GM19043 (cell line): ENCODE results near the gene OR13D1.
"Not testable (repeated sequence)": the region's sequence is repeated elsewhere in the genome, so short reads cannot be mapped to it uniquely, and the experiment has no call there.

ENCODE experiments used
- ATAC-seq: cut with Tn5 transposase; IDR thresholded peaks from one replicate; pipeline ENCODE4 v1.9.1; 2021; ENCODE audit warnings: low read depth; ENCODE audit not compliant: unreplicated experiment

The OR13D1 gene, protein sequence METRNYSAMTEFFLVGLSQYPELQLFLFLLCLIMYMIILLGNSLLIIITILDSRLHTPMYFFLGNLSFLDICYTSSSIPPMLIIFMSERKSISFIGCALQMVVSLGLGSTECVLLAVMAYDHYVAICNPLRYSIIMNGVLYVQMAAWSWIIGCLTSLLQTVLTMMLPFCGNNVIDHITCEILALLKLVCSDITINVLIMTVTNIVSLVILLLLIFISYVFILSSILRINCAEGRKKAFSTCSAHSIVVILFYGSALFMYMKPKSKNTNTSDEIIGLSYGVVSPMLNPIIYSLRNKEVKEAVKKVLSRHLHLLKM

DNA sequence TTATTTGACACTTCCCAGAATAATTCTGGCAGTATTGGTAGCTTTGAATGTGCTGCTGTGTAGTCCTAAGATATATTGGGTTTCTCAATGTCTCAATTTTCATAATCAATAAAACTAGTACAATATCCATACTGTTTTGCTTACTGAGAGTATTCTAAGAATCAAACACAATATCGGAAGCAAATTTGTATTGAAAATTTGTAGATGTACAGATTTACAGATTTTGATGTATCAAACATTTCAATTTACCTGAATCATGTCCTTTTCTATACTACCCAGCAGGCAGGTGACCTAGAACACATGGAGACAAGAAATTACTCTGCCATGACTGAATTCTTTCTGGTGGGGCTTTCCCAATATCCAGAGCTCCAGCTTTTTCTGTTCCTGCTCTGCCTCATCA, at the start of gene OR13D1:
Gene OR13D1, plus strand, starts transcription at position 301 of the 400 bp plus-strand sequence. Its CDS starts 0 bp downstream, at position 301.
- no peak for ATAC-seq

DNA sequence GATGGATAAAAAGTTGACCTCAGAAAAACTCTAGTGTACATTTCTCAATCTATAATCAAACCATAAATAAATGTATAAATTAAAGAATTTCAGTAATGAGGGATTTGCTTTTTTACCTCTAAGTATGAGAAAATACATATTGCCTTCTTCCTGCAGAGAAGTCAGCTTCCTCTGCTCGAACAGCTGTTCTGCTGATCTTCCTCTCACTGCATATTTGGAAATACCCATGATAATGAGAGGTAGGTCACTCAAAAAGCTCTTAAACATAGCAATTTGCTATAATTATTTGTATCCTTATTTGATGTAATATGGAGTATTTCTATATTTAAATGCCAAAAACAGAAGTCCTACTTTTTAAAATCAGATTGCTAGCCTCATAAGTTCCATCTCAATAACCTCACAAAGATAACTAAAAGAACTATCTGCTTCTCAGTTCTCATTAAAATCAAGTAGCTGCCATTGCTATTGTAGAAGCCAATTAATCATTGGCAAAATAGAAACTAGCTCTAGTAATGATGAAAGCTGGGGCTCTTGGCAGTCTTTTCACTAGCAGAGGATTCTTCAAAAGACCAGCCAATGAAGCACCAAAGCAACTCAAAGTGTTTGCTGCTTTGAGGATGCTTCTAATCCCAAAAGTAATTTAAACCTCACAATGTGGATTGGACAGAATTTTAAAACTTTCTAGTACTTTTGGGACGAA, 35.7 kb upstream of the OR13D1 start:
- ATAC-seq: no peak

DNA sequence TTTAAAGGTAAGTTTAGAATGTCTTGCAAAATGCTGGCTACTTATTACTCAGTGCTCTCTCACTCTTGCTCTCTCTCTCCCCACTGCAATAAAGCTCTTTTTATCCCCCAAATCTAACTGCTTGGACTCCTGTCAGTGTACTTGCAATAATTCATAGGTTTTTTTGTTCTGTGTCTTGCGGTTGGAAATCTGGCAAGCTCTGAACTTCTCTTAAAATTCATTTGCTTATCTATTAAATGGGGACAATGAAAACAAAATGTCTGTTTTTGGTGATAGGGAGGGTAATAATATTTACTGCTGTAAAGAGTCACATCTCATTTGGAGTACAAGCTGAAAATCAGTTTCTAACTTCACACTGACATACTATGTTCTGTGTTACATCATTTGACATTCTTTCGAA, 18.7 kb upstream of the OR13D1 start:
- ATAC-seq: no peak

DNA sequence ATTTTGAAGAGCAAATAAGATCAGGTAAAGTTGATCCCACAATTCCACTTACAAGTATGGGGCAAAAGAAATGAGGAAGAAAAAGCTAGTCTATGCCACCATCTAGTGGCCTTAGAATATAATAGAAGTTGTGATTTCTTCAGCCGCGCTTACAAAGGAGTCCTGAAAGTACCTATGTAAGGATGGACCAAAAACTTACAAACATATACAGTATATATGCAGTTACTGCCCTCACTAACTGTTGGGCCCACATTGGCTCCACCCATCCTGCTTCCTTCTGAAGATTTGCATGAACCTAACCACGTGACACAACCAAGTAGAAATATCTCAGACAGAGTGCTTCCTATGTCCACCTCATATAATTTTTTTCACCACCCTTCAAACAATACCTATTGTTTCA, 11.7 kb upstream of the OR13D1 start:
- peak; percentile 66 for ATAC-seq

DNA sequence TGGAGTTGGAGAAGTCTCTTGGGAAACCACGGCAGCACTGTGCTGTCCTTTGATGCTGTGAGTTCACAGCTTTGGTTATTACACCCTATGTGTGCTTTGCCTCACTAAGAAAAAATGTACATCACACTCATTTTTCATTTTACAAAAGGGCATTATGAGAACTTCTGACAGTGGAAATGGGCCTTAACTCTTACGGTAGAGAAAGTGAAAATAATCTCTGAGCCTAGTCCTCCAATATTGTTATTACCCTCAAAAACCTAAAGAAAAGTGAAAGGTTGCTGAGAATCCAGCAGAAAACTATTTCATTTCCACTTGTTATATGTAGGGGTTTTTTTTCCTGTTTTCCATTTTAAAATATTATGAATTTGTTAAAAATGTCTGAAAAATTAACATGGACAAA, 8.2 kb upstream of the OR13D1 start:
- no peak for ATAC-seq

DNA sequence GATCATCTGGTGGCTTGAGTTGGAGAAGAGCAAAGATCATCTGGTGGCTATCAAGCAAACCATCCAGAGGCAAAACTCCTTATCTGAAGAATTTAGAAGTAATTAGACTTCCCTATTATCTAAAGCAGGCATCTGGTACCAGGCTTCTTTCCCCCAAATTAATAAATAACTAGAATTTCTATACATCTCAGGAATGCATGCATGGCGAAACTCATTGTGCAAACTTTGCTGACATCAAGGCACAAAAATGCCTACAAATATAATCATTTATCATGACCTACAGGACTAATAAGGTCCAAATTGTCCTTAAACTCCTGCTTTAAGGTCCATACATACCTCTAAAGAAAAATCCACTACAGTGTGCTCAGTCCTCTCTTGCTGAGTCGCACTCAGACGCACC, 6.0 kb downstream of the OR13D1 start:
- no peak for ATAC-seq

DNA sequence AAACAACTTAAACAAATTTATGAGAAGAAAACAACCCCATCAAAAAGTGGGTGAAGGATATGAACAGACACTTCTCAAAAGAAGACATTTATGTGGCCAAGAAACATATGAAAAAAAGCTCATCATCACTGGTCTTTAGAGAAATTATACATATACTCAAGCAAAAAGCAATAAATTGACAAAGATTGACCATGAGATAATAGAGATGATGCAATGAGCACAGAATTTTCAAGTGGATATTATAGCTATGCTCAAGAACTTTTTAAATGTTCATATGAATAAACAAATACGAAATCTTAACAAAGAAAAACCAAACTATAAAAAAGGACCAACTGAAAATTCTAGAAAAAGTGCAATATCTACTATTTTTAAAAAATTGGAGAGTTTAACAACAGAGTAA, 14.4 kb downstream of the OR13D1 start:
- not testable (repeated sequence) for ATAC-seq

DNA sequence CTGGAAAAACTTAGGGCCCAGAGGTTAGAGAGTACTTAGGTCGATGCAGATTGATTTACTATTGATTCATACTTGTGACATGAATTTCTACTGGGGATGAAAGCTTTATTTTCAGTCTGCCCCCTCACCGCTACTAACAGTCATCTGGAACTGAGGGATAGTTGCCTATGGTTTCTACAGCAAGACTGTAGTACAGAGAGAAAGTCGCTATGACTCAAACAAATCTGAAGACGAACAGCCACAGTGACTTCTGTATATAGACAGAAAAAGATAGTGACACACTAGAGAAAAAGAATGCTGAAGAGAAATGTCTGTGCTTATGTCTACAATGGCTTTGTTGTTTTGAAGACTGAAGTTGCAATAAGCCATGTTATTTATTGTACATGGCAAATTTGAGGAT, 17.3 kb downstream of the OR13D1 start:
- no peak for ATAC-seq

DNA sequence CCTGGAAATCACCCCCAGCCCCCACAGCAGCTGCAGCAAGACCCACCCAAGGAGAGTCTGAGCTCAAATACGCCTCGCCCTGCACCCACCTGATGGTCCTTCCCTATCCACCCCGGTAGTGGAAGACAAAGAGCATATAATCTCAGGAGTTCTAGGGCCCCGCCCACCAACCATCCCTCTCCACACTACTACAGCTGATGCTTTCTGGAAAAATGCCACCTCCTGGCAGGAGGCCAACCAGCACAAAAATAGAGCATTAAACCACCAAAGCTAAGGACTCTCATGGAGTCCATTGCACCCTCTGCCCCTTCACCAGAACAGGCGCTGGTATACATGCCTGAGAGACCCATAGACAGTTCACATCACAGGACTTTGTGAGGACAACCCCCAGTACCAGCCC, 30.7 kb downstream of the OR13D1 start:
- no peak for ATAC-seq

DNA sequence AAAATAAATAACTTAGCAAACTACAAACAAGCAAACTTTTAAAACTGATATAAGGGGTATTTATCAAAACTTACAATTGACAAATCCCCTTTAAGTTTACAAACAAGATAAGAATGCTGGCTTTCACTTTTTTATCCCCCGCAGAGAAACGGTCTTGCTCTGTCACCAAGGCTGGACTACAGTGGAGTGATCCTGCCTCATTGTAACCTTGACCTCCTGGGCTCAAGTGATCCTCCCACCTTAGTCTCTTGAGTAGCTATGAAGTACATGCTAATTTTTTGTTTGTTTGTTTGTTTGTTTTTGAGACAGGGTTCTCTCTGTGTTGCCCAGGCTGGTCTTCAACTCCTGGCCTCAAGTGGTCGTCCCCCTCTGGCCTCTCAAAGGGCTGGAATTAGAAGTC, 44.1 kb downstream of the OR13D1 start:
- no peak for ATAC-seq

DNA sequence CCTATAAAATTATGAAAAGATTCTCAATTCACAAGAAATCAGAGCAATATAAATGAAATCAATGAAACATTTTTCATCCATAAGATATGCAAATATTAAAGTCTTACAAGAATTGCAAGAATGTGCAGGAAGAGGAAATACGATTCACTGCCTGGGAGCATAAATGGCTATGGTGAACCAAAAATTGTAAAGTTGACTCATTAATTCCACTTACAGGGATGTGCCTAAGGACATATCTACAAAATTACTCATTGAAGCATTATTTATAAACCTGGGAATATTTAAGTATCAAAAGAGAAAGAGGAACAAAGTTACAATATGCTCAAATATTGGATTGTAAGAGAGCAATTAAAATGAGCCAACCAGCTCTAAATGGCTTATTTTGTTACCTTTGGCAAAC, 46.3 kb downstream of the OR13D1 start:
- ATAC-seq: no peak

DNA sequence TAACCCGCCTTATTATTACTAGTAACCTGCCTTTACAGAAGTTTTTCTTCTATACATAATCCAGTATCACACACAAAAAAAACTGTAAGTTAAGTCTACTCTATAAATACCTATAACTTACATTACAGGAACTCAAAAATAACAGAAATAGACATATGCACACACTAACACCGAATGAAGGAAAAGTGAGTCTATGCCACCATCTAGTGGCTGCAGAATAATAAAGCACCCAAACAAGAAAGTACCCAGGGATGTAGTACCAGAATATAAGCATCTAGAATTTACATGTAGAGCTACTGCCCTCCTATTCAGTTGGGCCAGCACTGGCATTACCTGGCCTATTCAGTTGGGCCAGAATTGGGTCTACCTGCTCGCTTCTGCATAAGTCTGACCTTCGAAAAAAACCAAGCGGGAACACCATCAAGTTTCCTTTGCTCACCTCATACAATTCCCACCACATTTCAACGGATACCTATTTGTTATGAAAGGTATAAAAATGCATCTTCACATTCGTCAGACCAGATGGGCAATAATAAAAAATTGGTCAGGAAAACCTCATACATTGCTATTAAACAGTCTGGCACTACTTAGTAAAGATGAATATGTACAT, 49.2 kb downstream of the OR13D1 start:
- peak; percentile 43 for ATAC-seq
